ENCODE measurements around the gene PCDH9.

- TF ChIP-seq CTCF (IDR thresholded peaks at IDR 0.05) (no peak), POLR2A (IDR thresholded peaks at IDR 0.05) (no peak)
Observed at GRCh38 chr13:66967811-66968597, 262.1 kb downstream of the PCDH9 start.
